Aorta (tissue), 5 donors: ENCODE data around the gene KCTD12. TPM values are rescaled to one million over a fixed set of nuclear protein-coding genes. Genes with fewer than 3 reads are reported as not detected.

Experiments
- ATAC-seq: fragments of 200-7000 bp; cut with Tn5 transposase; one replicate; pipeline ENCODE4 v1.9.1; 2022; ENCODE audit warnings: moderate library complexity; ENCODE audit not compliant: low FRiP score
- DNase-seq, 2 donors: peaks; one replicate each; pipeline ENCODE4 v3.0.0-alpha.2; 2020
- H3K27ac ChIP-seq, 2 donors: one replicate each; pipeline ENCODE4 v1.5.1; 2013; ENCODE audit warnings: low read length in 2 of 2, mild to moderate bottlenecking in 2 of 2, moderate library complexity in 2 of 2, control low read depth in 1 of 2, inconsistent platforms in 1 of 2, low read depth in 1 of 2
- H3K27me3 ChIP-seq, 2 donors: one replicate each; pipeline ENCODE4 v1.6.1; 2013; ENCODE audit warnings: control low read depth in 1 of 2, low read length in 1 of 2, mild to moderate bottlenecking in 1 of 2, moderate library complexity in 1 of 2; ENCODE audit not compliant: insufficient read depth in 2 of 2, control insufficient read depth in 1 of 2
- H3K36me3 ChIP-seq, 2 donors: one replicate each; pipeline ENCODE4 v1.6.1; 2013; ENCODE audit warnings: control low read depth in 1 of 2, low read length in 1 of 2, mild to moderate bottlenecking in 1 of 2; ENCODE audit not compliant: insufficient read depth in 2 of 2, control insufficient read depth in 1 of 2
- H3K4me1 ChIP-seq, 2 donors: one replicate each; pipeline ENCODE4 v1.6.1; 2013; ENCODE audit warnings: low read length in 2 of 2, control low read depth in 1 of 2, mild to moderate bottlenecking in 1 of 2, moderate library complexity in 1 of 2; ENCODE audit not compliant: insufficient read depth in 2 of 2, control insufficient read depth in 1 of 2
- H3K4me3 ChIP-seq, 2 donors: one replicate each; pipeline ENCODE4 v1.5.1; 2013; ENCODE audit warnings: low read length in 2 of 2, control low read depth in 1 of 2, mild to moderate bottlenecking in 1 of 2
- H3K9me3 ChIP-seq: one replicate; pipeline ENCODE4 v1.6.1; 2013; ENCODE audit warnings: mild to moderate bottlenecking, low read length; ENCODE audit not compliant: control insufficient read depth
- WGBS, 2 donors: extraction: QIAGEN DNeasy Blood & Tissue Kit; methylation state at CpG; one replicate each; pipeline ENCODE4 v1.1.7; 2013; 5-methylcytosine and 5-hydroxymethylcytosine counted together
- intact Hi-C, 2 donors: fragments of 100-400 bp; cut with DNase I; formaldehyde crosslinking; loops; one replicate each; pipeline versions ENCODE4 v1.14.2 to v1.15.0; 2022
- polyA plus RNA-seq, 2 donors: library from polyadenylated mRNA; stranded (reverse); fragments of 200-250 nt; gene quantifications; one replicate each; pipeline ENCODE4 v1.2.3, GENCODE V29; 2013
- total RNA-seq, 2 donors: library from RNA; stranded (reverse); fragmentation: NEBNext Ultra II Directional; extraction: Animal tissue kit (Norgen Biotek cat#: 25700); gene quantifications; one replicate each; pipeline ENCODE4 v1.2.1, GENCODE V29; 2021
- donor health status: healthy with polysubstance abuse.
- donor health status: Bipolar disorder and iron deficiency.
- donor health status: DM: no; HTN: no; CAD: no.
- donor health status: DM: no; HTN: no; CAD: no.
- donor health status: DM: yes; HTN: yes; CAD: no.

Gene KCTD12
- total and polyA plus RNA-seq, 4 donors: 20.8 to 137 (median 67.1) TPM

- Histone ChIP-seq H3K27ac (no peak overlapping the region), H3K4me3 (no peak overlapping the region), H3K4me1 (peaks cover 0 to 1% of the 10 kb centered on the region in 2 donors), H3K9me3 (no peaks in the 10 kb centered on the region), H3K27me3 (no peaks in the 10 kb centered on the region), H3K36me3 (no peaks in the 10 kb centered on the region)
- DNase-seq: no peak
- intact Hi-C loops: no loop called here
- WGBS, 2 donors: 84 to 90% methylated on average over 3 of the region's 3 CpGs
- ATAC-seq: no peak
These were observed 24.3 kb downstream of the KCTD12 start for GRCh38 chr13:76861859-76862258.

DNA sequence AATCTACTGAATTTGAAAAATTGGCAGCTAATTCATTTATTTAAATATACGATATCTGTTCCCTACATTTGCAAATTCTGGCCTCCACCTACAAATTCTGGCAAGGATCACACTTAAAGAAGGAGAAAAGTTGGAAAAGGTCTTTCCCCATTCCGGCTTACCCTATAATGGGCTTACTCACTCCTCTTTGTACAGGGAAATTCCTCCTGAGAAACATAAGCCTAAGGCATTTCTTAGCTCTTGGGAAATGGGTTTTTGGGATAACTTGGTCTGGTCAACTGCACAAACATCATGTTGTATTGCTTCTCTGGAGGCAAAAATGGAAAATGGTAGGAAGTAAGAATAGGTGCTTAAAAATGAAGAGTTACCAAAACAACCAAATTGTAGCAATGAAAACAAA, 25.5 kb downstream of the KCTD12 start:
- no peaks in the 10 kb centered on the region for H3K9me3 ChIP-seq
- no peaks in the 10 kb centered on the region for H3K27me3 ChIP-seq
- H3K27ac ChIP-seq: no peak overlapping the region
- DNase-seq: no peak
- no peak for ATAC-seq
- no peak overlapping the region for H3K4me3 ChIP-seq
- no peaks in the 10 kb centered on the region for H3K36me3 ChIP-seq
- intact Hi-C loops: no loop called here
- 96 to 97% methylated on average over 2 of the region's 2 CpGs for WGBS, 2 donors
- peaks cover 1 to 3% of the 10 kb centered on the region in 2 donors for H3K4me1 ChIP-seq

DNA sequence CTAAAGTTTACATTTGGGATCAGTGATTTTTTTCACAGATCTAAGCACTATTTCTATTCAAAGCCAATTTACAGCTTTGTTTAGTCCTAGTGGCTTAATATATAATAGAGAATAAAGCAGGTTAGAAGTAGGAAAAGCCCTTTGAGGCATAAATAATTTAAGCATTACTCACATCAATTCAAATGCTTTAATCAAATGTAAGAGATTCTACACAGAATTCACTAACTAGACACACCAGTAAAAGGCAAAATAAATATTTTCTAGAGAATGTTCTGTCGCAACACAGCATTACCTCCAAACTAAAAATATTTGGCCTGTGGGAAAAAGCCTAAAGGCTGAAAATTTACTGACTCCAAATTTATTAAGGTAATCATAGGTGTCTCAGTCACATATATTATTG, 31.3 kb downstream of the KCTD12 start:
- no peaks in the 10 kb centered on the region for H3K27me3 ChIP-seq
- DNase-seq (no peak), ATAC-seq (no peak)
- H3K4me1 ChIP-seq: peaks cover 0 to 3% of the 10 kb centered on the region in 2 donors
- intact Hi-C loops: no loop called here
- H3K4me3 ChIP-seq: no peak overlapping the region
- WGBS, 2 donors: 29 to 39% methylated on average over 1 of the region's 1 CpG
- H3K27ac ChIP-seq: no peak overlapping the region
- H3K36me3 ChIP-seq: no peaks in the 10 kb centered on the region
- H3K9me3 ChIP-seq: no peaks in the 10 kb centered on the region

DNA sequence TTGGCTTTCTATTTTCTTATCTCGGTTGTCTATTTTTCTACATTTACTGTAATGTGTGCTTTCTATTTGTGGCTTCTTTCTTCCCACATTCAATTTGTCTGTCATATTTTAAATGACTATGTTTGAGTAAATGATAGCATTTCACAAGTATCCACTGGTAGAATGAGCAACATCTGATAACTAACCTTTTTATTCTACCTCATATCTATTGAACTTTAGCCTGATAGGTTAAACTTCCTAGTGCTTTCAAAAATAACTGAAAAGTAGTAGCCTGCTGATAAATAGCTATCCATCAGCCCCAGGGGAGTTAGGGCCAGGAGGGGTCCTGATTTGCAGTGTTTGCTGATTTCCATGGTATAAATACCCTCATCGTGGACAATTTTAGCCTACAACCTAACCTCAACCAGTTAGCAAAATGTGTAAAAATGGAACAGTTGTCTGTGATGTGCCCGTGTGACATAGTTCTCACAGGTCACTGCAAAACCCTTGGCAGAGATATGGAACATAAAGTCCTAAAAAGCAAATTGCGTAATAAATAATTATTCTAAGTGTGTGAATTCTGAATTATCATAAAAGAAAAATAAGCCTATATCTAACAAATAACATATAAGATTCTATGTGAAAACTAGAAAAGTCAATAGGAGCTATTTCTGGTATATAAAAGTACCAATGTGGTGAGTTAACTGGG, 32.1 kb downstream of the KCTD12 start:
- intact Hi-C loops: no loop called here
- no peak overlapping the region for H3K4me3 ChIP-seq
- ATAC-seq (no peak), DNase-seq (no peak)
- no peaks in the 10 kb centered on the region for H3K36me3 ChIP-seq
- WGBS, 2 donors: 42 to 47% methylated on average over 4 of the region's 4 CpGs
- no peak overlapping the region for H3K27ac ChIP-seq
- no peaks in the 10 kb centered on the region for H3K9me3 ChIP-seq
- peaks cover 0 to 3% of the 10 kb centered on the region in 2 donors for H3K4me1 ChIP-seq
- no peaks in the 10 kb centered on the region for H3K27me3 ChIP-seq

DNA sequence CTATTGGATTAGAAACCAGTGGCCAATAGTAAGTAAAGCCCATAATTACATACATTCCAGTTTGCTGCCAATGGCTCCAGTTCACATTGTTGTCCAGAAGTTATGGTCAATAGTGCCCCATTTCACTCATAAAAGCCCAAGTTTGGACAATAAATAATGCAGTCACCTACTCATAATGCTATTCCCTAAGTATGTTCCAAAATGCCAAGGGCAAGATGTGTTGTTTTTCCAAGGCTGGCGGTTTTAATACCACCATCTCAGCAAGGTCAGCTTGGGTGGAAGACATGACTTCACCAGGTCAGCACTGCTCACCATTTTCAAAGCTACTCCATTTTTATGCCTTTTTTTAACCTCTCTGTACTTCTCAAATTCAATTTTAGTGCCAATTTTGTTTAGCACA, 32.7 kb downstream of the KCTD12 start:
- ATAC-seq: peak; percentile 16
- 17 to 24% methylated on average over 1 of the region's 1 CpG for WGBS, 2 donors

GRCh38 chr13:76852986-76853385, 33.2 kb downstream of the KCTD12 start:
- DNase-seq (no peak), ATAC-seq (no peak)
- intact Hi-C loops: no loop called here
- peaks cover 0 to 3% of the 10 kb centered on the region in 2 donors for H3K4me1 ChIP-seq
- H3K9me3 ChIP-seq: no peaks in the 10 kb centered on the region
- H3K36me3 ChIP-seq: no peaks in the 10 kb centered on the region
- no peaks in the 10 kb centered on the region for H3K27me3 ChIP-seq
- no peak overlapping the region for H3K27ac ChIP-seq
- 76% methylated on average over 2 of the region's 2 CpGs for WGBS, 2 donors
- no peak overlapping the region for H3K4me3 ChIP-seq

More for the DNA sequence above, 32.7 kb downstream of the KCTD12 start:
- no peaks in the 10 kb centered on the region for H3K9me3 ChIP-seq
- no peaks in the 10 kb centered on the region for H3K27me3 ChIP-seq
- H3K4me3 ChIP-seq: no peak overlapping the region
- DNase-seq: no peak
- peaks cover 0 to 3% of the 10 kb centered on the region in 2 donors for H3K4me1 ChIP-seq
- intact Hi-C loops: no loop called here
- no peak overlapping the region for H3K27ac ChIP-seq
- no peaks in the 10 kb centered on the region for H3K36me3 ChIP-seq

DNA sequence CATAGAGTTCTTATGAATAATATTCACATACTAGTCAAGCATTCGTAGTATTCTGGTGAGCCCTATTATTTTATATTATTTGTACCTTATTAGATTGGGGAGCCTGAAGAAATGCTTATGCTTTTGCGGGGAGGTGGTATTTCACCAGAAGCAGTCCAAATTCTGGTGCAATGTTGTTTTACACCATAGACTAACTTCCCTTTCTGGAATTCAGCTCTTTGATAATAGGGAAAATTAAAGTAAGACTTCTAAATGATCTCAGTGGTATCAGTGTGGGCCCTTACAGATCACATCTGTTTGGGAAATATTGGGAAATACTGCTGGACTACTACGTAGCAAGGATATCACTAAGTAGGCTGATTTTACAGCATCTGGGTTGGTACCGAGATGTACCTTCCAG, 34.2 kb downstream of the KCTD12 start:
- H3K4me3 ChIP-seq: no peak overlapping the region
- no peak overlapping the region for H3K27ac ChIP-seq
- intact Hi-C loops: no loop called here
- WGBS, 2 donors: 97 to 98% methylated on average over 4 of the region's 4 CpGs
- ATAC-seq (no peak), DNase-seq (no peak)
- H3K4me1 ChIP-seq: peaks cover 0 to 3% of the 10 kb centered on the region in 2 donors
- no peaks in the 10 kb centered on the region for H3K9me3 ChIP-seq
- no peaks in the 10 kb centered on the region for H3K36me3 ChIP-seq
- H3K27me3 ChIP-seq: no peaks in the 10 kb centered on the region

DNA sequence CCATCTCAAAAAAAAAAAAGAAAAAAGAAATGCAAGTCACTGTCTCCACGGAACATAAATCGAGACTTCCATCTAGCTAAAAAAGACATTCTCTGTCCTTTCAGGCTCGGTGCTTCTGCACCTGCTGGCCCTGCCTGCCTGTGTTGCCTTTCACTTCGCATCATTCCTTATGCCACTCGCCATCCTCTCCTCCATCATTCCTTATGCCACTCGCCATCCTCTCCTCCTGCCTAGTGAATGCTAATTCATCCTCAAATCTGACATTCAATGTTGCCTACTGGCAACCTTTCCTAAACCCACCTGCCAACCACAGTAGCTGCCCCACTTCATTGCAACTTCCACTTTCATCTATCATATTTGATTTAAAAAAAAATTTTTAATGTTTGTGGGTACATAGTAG, 36.7 kb downstream of the KCTD12 start:
- Histone ChIP-seq H3K9me3 (no peaks in the 10 kb centered on the region), H3K4me1 (no peaks in the 10 kb centered on the region), H3K4me3 (no peak overlapping the region), H3K27ac (no peak overlapping the region), H3K27me3 (no peaks in the 10 kb centered on the region), H3K36me3 (no peaks in the 10 kb centered on the region)
- DNase-seq (no peak), ATAC-seq (no peak)
- WGBS, 2 donors: 98 to 99% methylated on average over 6 of the region's 6 CpGs
- intact Hi-C loops: loop anchor here in 1 of 2 donors (5.0 kb wide), 1 partner anchor 33 kb away; no protein-coding TSS in a partner anchor

DNA sequence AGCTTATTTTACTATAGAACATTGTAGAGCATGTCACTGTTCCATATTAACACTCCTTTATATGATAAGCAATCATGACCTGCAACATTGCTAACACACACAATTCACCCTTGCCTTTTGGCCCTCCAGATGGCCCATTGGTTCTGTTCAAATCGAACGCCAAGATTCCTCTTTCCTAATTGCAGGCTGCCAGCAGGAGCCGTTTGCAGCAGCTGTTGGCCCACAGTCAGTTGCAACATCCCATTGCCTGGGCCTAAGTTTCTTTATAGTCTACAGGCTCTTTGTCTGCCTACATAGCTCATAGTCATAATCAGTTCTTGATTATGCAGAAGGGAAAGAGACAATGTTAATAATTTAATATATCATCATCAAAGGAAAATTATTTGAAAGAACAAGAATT, 37.6 kb downstream of the KCTD12 start:
- Histone ChIP-seq H3K27me3 (no peaks in the 10 kb centered on the region), H3K27ac (no peak overlapping the region), H3K36me3 (no peaks in the 10 kb centered on the region), H3K4me3 (no peak overlapping the region), H3K9me3 (no peaks in the 10 kb centered on the region), H3K4me1 (no peaks in the 10 kb centered on the region)
- WGBS, 2 donors: 25 to 31% methylated on average over 3 of the region's 3 CpGs
- intact Hi-C loops: loop anchor here in 1 of 2 donors (5.0 kb wide), 1 partner anchor 34 kb away; no protein-coding TSS in a partner anchor
- ATAC-seq (no peak), DNase-seq (peak in 1 of 2 donors; percentile 60)
